IMR-90 (cell line): ENCODE results near the gene PRPF8. TPM values are rescaled to one million over a fixed set of nuclear protein-coding genes. Genes with fewer than 3 reads are reported as not detected.

Experiments
- ATAC-seq: fragments of 200-7000 bp; cut with Tn5 transposase; 2 replicates; pipeline ENCODE4 v1.9.1; 2020; ENCODE audit warnings: low read depth, mild to moderate bottlenecking, moderate library complexity
- BruUV-seq: library from RNA; stranded (reverse); fragments of 400-500 nt; replicated peaks from 2 replicates; lab custom pipeline; 2021; lab: Mats Ljungman, UMichigan
- CTCF ChIA-PET: fragments of 300-600 bp; formaldehyde crosslinking; extraction: SDS; loops from one replicate; lab custom pipeline; 2021; ENCODE audit warnings: antibody characterized with exemption; lab: Yijun Ruan, JAX
- POLR2A ChIA-PET: fragments of 300-600 bp; sonication (Branson Sonifier 250); formaldehyde crosslinking; loops from one replicate; lab custom pipeline; 2022; ENCODE audit warnings: antibody characterized with exemption; ENCODE audit not compliant: unreplicated experiment; lab: Charles Lee
- DNase-seq: peaks from one replicate; pipeline ENCODE4 v3.0.0; 2013
- H2AFZ ChIP-seq: replicated peaks from 2 replicates; pipeline ENCODE3; 2013; ENCODE audit warnings: low read length, mild to moderate bottlenecking; ENCODE audit not compliant: poor library complexity
- H2AK5ac ChIP-seq: 2 replicates; pipeline ENCODE4 v1.6.1; 2013; ENCODE audit warnings: low read depth, low read length, inconsistent platforms
- H2AK9ac ChIP-seq: replicated peaks from 2 replicates; pipeline ENCODE3; 2013; ENCODE audit warnings: mild to moderate bottlenecking, low read depth, low read length, moderate library complexity; ENCODE audit not compliant: poor library complexity
- H2BK120ac ChIP-seq: 2 replicates; pipeline ENCODE4 v1.6.1; 2013; ENCODE audit warnings: low read depth, low read length, inconsistent platforms
- H2BK15ac ChIP-seq: 3 replicates; pipeline ENCODE4 v1.6.1; 2013; ENCODE audit warnings: low read depth, low read length, inconsistent platforms
- H2BK20ac ChIP-seq: 2 replicates; pipeline ENCODE4 v1.6.1; 2013; ENCODE audit warnings: low read depth, mild to moderate bottlenecking, inconsistent platforms, low read length, moderate library complexity
- H2BK5ac ChIP-seq: 2 replicates; pipeline ENCODE4 v1.6.1; 2013; ENCODE audit warnings: mild to moderate bottlenecking, low read depth, low read length, inconsistent platforms; ENCODE audit not compliant: poor library complexity, severe bottlenecking
- H3K14ac ChIP-seq: replicated peaks from 2 replicates; pipeline ENCODE4 v1.6.1; 2013; ENCODE audit warnings: low read depth, low read length, inconsistent platforms
- H3K18ac ChIP-seq: 2 replicates; pipeline ENCODE4 v1.6.1; 2013; ENCODE audit warnings: low read depth, low read length, control low read depth
- H3K23ac ChIP-seq: 2 replicates; pipeline ENCODE4 v1.6.1; 2013; ENCODE audit warnings: low read depth, low read length, inconsistent platforms
- H3K27ac ChIP-seq: 2 replicates; pipeline ENCODE4 v1.5.1; 2013; ENCODE audit warnings: mild to moderate bottlenecking, control low read depth, low read length; ENCODE audit not compliant: insufficient read depth
- H3K27me3 ChIP-seq: 2 replicates; pipeline ENCODE4 v1.6.1; 2013; ENCODE audit warnings: low read length; ENCODE audit not compliant: control insufficient read depth, insufficient read depth
- H3K36me3 ChIP-seq: 2 replicates; pipeline ENCODE4 v1.6.1; 2013; ENCODE audit warnings: low read length, mixed read lengths; ENCODE audit not compliant: control insufficient read depth, insufficient read depth
- H3K4ac ChIP-seq: 2 replicates; pipeline ENCODE4 v1.6.1; 2013; ENCODE audit warnings: low read depth, low read length, inconsistent platforms
- H3K4me1 ChIP-seq: 2 replicates; pipeline ENCODE4 v1.6.1; 2013; ENCODE audit warnings: low read length, mixed read lengths; ENCODE audit not compliant: control insufficient read depth, insufficient read depth
- H3K4me2 ChIP-seq: 2 replicates; pipeline ENCODE4 v1.6.1; 2013; ENCODE audit warnings: low read depth, mild to moderate bottlenecking, control low read depth, low read length, moderate library complexity
- H3K4me3 ChIP-seq: 2 replicates; pipeline ENCODE4 v1.5.1; 2013; ENCODE audit warnings: low read depth, mild to moderate bottlenecking, control low read depth, low read length, moderate library complexity; ENCODE audit not compliant: insufficient read depth
- H3K56ac ChIP-seq: 2 replicates; pipeline ENCODE4 v1.6.1; 2013; ENCODE audit warnings: low read length, inconsistent platforms; ENCODE audit not compliant: insufficient read depth; ENCODE audit errors: extremely low read depth
- H3K79me1 ChIP-seq, 2 experiments: 2 replicates each; pipeline ENCODE4 v1.6.1; 2013; ENCODE audit warnings: low read length in 2 of 2, inconsistent platforms in 1 of 2, low read depth in 1 of 2
- H3K9ac ChIP-seq: 2 replicates; pipeline ENCODE4 v1.6.1; 2013; ENCODE audit warnings: low read depth, low read length, control low read depth
- H3K9me1 ChIP-seq: 2 replicates; pipeline ENCODE4 v1.6.1; 2013; ENCODE audit warnings: low read length, inconsistent platforms; ENCODE audit not compliant: insufficient read depth
- H3K9me3 ChIP-seq: 2 replicates; pipeline ENCODE4 v1.6.1; 2013; ENCODE audit warnings: low read length; ENCODE audit not compliant: control insufficient read depth, insufficient read depth
- H4K20me1 ChIP-seq: 2 replicates; pipeline ENCODE4 v1.6.1; 2013; ENCODE audit warnings: low read length, inconsistent platforms; ENCODE audit not compliant: insufficient read depth
- H4K5ac ChIP-seq: 2 replicates; pipeline ENCODE4 v1.6.1; 2013; ENCODE audit warnings: mild to moderate bottlenecking, low read depth, low read length, control low read depth
- H4K8ac ChIP-seq, 2 experiments: 2 replicates each; pipeline ENCODE4 v1.6.1; 2013; ENCODE audit warnings: low read depth in 2 of 2, low read length in 2 of 2, control low read depth in 1 of 2, inconsistent platforms in 1 of 2
- H4K91ac ChIP-seq: 2 replicates; pipeline ENCODE4 v1.6.1; 2013; ENCODE audit warnings: low read depth, low read length, inconsistent platforms; ENCODE audit not compliant: insufficient read depth
- BHLHE40 ChIP-seq: fragments of 150-350 bp; IDR thresholded peaks from 2 replicates; pipeline ENCODE4 v1.6.1; 2016; ENCODE audit warnings: mild to moderate bottlenecking, low read depth, low read length
- CHD1 ChIP-seq: IDR thresholded peaks from 2 replicates; pipeline ENCODE4 v1.6.1; 2012; ENCODE audit warnings: low read depth, low read length, improper control_type of control experiment
- CTCF ChIP-seq: conservative IDR thresholded peaks from 2 replicates; pipeline ENCODE4 v1.5.1; 2012; ENCODE audit warnings: mild to moderate bottlenecking, low read depth, low read length, improper control_type of control experiment
- ELK1 ChIP-seq: fragments of 150-350 bp; IDR thresholded peaks from 2 replicates; pipeline ENCODE4 v1.6.1; 2016; ENCODE audit warnings: low read depth, mild to moderate bottlenecking, low read length, moderate library complexity, borderline replicate concordance
- FOS ChIP-seq: fragments of 150-350 bp; IDR thresholded peaks from 2 replicates; pipeline ENCODE4 v1.6.1; 2016; ENCODE audit warnings: low read depth, low read length
- MAFK ChIP-seq: IDR thresholded peaks from 2 replicates; pipeline ENCODE4 v1.6.1; 2012; ENCODE audit warnings: low read depth, low read length, improper control_type of control experiment
- MAZ ChIP-seq: IDR thresholded peaks from 2 replicates; pipeline ENCODE4 v1.6.1; 2012; ENCODE audit warnings: low read depth, mild to moderate bottlenecking, low read length, improper control_type of control experiment, moderate library complexity, borderline replicate concordance
- MXI1 ChIP-seq: IDR thresholded peaks from 2 replicates; pipeline ENCODE4 v1.6.1; 2012; ENCODE audit warnings: low read depth, mild to moderate bottlenecking, low read length, moderate library complexity, borderline replicate concordance
- NFE2L2 ChIP-seq: fragments of 150-350 bp; IDR thresholded peaks from 2 replicates; pipeline ENCODE4 v1.6.1; 2016; ENCODE audit warnings: low read depth, mild to moderate bottlenecking, low read length
- POLR2A ChIP-seq: IDR thresholded peaks from 2 replicates; pipeline ENCODE4 v1.6.1; 2012; ENCODE audit warnings: mild to moderate bottlenecking, low read depth, low read length
- RAD21 ChIP-seq: IDR thresholded peaks from 2 replicates; pipeline ENCODE4 v1.6.1; 2012; ENCODE audit warnings: low read length, improper control_type of control experiment
- RFX5 ChIP-seq: IDR thresholded peaks from 2 replicates; pipeline ENCODE4 v1.8.0; 2012; ENCODE audit warnings: low read depth, mild to moderate bottlenecking, low read length, moderate library complexity
- SMC3 ChIP-seq: fragments of 150-350 bp; IDR thresholded peaks from 2 replicates; pipeline ENCODE4 v1.6.1; 2016; ENCODE audit warnings: low read depth, mild to moderate bottlenecking, antibody characterized with exemption, low read length, moderate library complexity
- USF2 ChIP-seq: fragments of 150-350 bp; IDR thresholded peaks from 2 replicates; pipeline ENCODE4 v1.6.1; 2017; ENCODE audit warnings: mild to moderate bottlenecking, antibody characterized with exemption, low read length, low read depth
- WGBS, 2 experiments: methylation state at CpG; one replicate each; pipeline versions ENCODE4 v1.1.5 to v1.1.7; 2013; ENCODE audit warnings: missing lambda C conversion rate in 2 of 2; ENCODE audit not compliant: insufficient read length in 1 of 2; ENCODE audit errors: extremely low coverage in 2 of 2; 5-methylcytosine and 5-hydroxymethylcytosine counted together
- dilution Hi-C: fragments of 300-500 bp; cut with HindIII; formaldehyde crosslinking; loops from one replicate; pipeline ENCODE4 v1.14.3; 2018; ENCODE audit warnings: low sequenced_read_pairs; ENCODE audit not compliant: unreplicated experiment
- in situ Hi-C: fragments of 300-500 bp; cut with MboI; formaldehyde crosslinking; loops from 3 replicates; pipeline ENCODE4 v1.14.3; 2019; ENCODE audit warnings: low sequenced_read_pairs, inconsistent platforms, mixed read lengths
- intact Hi-C: fragments of 100-400 bp; cut with micrococcal nuclease; formaldehyde crosslinking; loops from 2 replicates; pipeline ENCODE4 v1.10.0; 2022
- polyA plus RNA-seq, 3 experiments: library from polyadenylated mRNA; depleted of rRNA; stranded (reverse); fragments of >200 nt; gene quantifications; 2 replicates each; pipeline ENCODE4 v1.2.3, GENCODE V29; 2012; ENCODE audit warnings: low replicate concordance in 1 of 3
- total RNA-seq: library from RNA; depleted of rRNA; stranded (reverse); fragments of >200 nt; gene quantifications from 2 replicates; pipeline ENCODE4 v1.2.3, GENCODE V29; 2012

PRPF8 gene
- total and polyA plus RNA-seq, 2 of the 4 experiments (the other 2 are of a cell fraction) = 141 to 160 TPM

GRCh38 chr17:1650731-1651558 is 33.7 kb downstream of the PRPF8 start:
- no peak overlapping the region for H2BK15ac ChIP-seq
- H3K4me1 ChIP-seq = peaks cover 17% of the 10 kb centered on the region
- no peak for TF ChIP-seq RAD21
- no peak for TF ChIP-seq RFX5
- no peak for TF ChIP-seq MAZ
- TF ChIP-seq MAFK = no peak
- TF ChIP-seq ELK1 = no peak
- TF ChIP-seq CTCF = no peak
- no peak for TF ChIP-seq CHD1
- no peak for TF ChIP-seq BHLHE40
- no peak for TF ChIP-seq SMC3
- no peak for TF ChIP-seq POLR2A
- TF ChIP-seq USF2 = no peak
- TF ChIP-seq FOS = no peak
- no peak for TF ChIP-seq NFE2L2
- TF ChIP-seq MXI1 = no peak

More at GRCh38 chr17:1650731-1651558, 33.7 kb downstream of the PRPF8 start:
- no peak for ATAC-seq
- no peak overlapping the region for H3K56ac ChIP-seq
- H2BK5ac ChIP-seq = no peak overlapping the region
- H3K9me3 ChIP-seq = no peaks in the 10 kb centered on the region
- no peak overlapping the region for H2AK5ac ChIP-seq
- BruUV-seq = TSS peak; percentile 99
- no peak overlapping the region for H2BK120ac ChIP-seq
- no peak overlapping the region for H3K27ac ChIP-seq
- POLR2A ChIA-PET = no interaction called here
- CTCF ChIA-PET = interaction anchor here (2.3 to 2.8 kb wide), 2 partner anchors 18 to 77 kb away, joined by 9 to 25 read pairs; no protein-coding TSS in a partner anchor
- no peak overlapping the region for H4K5ac ChIP-seq
- H3K79me1 ChIP-seq = peaks cover 8 to 12% of the 10 kb centered on the region in 2 experiments
- H3K27me3 ChIP-seq = no peaks in the 10 kb centered on the region
- H3K18ac ChIP-seq = no peak overlapping the region
- no peak overlapping the region for H3K4me2 ChIP-seq
- H3K23ac ChIP-seq = 0 out of 2 replicates have a peak overlapping the region, but pooled peaks have one; percentile 20
- WGBS, 2 experiments = 91% methylated on average over 8 of the region's 22 CpGs; no CpG with 5 or more reads in 1 of the 2 experiments
- peaks cover 14% of the 10 kb centered on the region for H3K9me1 ChIP-seq
- DNase-seq = no peak
- peaks cover 48% of the 10 kb centered on the region for H3K36me3 ChIP-seq
- peaks cover 24% of the 10 kb centered on the region for H4K20me1 ChIP-seq
- in situ Hi-C loops = loop anchor here (10.0 kb wide), 1 partner anchor 134 kb away; no protein-coding TSS in a partner anchor
- H2BK20ac ChIP-seq = no peak overlapping the region
- H3K4ac ChIP-seq = no peak overlapping the region
- no peak overlapping the region for H3K4me3 ChIP-seq
- no peak overlapping the region for H3K14ac ChIP-seq
- intact Hi-C loops = no loop called here
- H3K9ac ChIP-seq = no peak overlapping the region
- no peak overlapping the region for H4K91ac ChIP-seq
- peak overlapping the region; percentile 38 for H2AFZ ChIP-seq
- H2AK9ac ChIP-seq = peak overlapping the region; percentile 72
- dilution Hi-C loops = no loop called here
- H4K8ac ChIP-seq = no peak overlapping the region
